Fibroblast of skin of abdomen (primary cell): ENCODE results near the gene CHKA.

Experiments
- DNase-seq: peaks from one replicate; pipeline ENCODE4 v3.0.0-alpha.2; 2013

CHKA gene

DNA sequence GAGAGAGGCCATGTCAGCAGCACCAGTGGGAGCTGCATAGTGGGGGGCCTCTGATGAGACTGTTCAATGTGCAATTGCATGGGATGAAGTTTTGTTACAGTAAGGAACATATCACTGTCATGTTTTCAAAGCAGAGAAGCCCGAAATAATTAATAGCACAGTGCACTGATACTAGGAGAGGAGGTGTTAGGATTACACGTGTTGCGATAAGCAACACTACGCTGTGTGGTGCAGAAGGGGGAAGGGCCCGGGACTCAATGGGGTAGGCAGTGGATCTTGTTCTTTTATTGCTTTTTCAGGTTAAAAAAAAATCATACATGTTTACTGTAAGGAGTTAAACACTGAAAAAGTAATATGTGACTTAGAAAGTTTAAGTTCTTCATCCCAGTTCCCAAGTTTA lies 53.2 kb downstream of the CHKA start:
- no peak for DNase-seq

DNA sequence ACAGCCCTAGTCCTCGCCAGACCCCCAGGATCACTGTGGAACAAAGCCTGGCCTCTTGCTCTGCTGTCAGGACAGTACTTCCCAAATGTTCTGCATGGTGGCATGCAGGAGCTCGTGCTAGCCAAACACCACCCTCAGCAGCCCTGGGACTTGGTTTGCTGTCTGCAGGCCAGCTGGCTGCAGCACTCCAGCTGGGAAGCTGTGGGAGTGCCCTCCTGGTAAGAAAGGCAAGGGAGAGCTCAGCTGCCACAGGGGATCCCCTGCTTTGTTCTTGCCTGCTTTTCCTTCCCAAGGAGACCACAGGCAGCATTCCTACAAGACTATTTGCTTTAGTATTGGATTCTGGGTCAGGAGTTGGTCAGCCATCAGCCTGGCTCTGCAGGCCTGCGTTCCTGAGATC lies 54.4 kb downstream of the CHKA start:
- no peak for DNase-seq

DNA sequence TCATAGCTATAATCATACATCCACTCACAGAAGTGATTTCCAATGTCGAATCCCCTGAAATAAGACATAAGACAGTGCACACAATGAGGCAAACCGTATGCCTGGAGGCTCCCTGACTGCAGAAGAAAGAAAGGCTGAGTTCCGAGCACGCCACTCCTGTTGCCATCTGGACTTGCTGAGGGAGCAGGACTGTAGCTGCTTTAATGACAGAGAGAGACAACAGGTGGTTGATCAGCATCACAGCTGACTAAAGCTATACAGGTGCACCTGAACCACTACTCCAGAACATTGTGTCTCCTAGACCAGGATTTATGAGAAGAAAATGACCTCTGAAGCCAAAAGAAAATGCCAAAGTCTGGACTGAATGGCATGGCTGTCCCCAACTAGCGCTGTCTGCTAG lies 55.3 kb downstream of the CHKA start:
- no peak for DNase-seq

- no peak for DNase-seq
Measured at GRCh38 chr11:68064926-68065325, 56.3 kb downstream of the CHKA start.

DNA sequence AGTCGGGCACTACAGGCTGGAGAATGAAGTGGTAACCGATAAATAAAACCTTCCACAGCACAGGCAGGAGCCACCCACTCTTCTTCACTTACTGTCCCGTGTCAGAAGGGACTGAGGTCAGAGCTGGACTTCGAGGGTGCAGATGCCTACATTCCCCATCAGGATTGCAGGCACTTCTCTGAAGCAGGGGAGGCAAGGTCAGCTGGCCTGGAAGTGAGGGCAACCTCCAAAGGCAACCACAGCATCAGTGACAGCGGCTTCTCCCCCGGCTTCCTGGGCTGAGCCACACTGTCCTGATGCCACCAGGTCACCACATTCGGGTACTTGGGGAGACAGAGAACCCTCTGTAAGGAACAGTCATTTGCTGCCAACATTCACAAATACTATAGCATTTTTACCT lies 59.7 kb downstream of the CHKA start:
- no peak for DNase-seq

GRCh38 chr11:68057807-68058206 lies 63.4 kb downstream of the CHKA start:
- DNase-seq, result no peak

DNA sequence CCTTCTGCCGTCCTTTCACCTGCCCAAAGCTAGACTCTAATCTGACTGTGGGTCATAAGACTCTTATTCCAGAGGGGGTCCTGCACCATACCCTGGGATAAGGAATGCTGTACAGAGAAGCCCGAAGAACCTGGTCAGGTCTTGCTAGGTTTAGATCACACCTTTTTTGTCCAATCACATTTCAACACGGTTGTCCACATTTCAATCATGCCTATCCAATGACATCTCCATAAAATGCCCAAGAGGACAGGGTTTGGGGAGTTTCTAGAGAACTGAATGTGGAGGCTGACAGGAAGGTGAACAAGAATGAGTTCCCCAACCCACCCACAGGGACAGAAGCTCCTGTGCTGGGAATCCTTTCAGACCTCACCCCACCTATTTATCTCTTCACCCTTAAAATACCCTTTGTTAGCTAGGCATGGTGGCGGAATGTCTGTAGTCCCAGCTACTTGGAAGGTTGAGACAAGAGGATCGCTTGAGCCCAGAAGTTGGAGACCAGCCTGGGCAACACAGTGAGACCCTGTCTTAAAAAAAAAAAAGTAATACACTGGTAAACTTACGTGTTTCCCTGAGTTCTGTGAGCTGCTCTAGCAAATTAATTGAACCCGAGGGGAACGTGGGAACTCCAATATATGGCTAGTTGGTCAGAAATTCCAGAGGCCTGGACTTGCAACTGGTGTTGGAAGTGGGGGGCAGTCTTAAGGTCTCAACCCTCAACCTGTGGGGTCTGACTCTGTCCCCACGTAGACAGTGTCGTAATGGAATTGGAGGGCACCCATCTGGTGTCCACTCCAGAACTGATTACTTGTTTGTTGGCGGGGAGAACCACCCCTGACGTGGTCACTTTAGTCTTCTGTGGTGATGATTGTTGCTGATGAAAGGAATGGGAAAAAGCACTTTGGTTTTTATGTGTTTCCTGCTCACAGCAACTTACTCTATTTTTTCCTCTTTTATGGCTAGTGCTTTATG lies 64.6 kb downstream of the CHKA start:
- no peak for DNase-seq

GRCh38 chr11:68053981-68054812 lies 67.0 kb downstream of the CHKA start:
- no peak for DNase-seq

GRCh38 chr11:68053117-68053516 lies 68.1 kb downstream of the CHKA start:
- DNase-seq, result no peak

- DNase-seq, result no peak
Measured at GRCh38 chr11:68052137-68052873, 68.9 kb downstream of the CHKA start.

- no peak for DNase-seq
Measured at GRCh38 chr11:68051191-68052136, 69.7 kb downstream of the CHKA start.

- no peak for DNase-seq
Measured at GRCh38 chr11:68050371-68050841, 70.8 kb downstream of the CHKA start.

DNA sequence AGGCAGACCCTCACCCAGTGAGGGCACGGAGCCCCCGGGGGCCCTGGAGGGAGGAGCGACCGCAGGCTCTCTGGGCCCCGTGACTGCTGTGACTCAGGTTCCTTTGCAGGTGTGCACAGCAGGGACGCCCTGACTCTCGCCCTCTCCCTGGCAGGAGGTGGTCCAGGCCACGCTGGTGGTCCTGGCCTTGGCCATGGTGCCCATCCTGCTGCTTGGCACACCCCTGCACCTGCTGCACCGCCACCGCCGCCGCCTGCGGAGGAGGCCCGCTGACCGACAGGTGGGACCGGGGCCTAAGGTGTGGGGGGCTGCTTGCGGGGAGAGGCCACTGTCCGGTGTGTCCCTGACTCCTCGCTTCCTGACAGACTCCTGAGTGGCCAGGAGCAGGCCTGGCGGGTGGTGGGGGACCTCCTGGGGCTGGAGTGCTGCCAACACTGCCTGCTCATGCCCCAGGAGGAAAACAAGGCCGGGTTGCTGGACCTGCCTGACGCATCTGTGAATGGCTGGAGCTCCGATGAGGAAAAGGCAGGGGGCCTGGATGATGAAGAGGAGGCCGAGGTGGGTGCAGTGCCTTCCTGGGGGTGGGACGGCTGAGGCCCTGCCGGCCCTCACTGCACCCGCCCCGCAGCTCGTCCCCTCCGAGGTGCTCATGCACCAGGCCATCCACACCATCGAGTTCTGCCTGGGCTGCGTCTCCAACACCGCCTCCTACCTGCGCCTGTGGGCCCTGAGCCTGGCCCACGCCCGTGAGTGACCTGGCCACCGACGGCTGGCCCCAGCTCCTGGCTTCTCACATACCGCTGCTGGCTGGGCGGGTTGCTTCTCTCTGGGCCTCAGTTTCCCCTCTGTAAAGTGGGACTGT lies 71.4 kb downstream of the CHKA start:
- DNase-seq, result no peak

- DNase-seq, result no peak
Measured at GRCh38 chr11:68048681-68049508, 72.3 kb downstream of the CHKA start.

- no peak for DNase-seq
Measured at GRCh38 chr11:68047437-68048290, 73.5 kb downstream of the CHKA start.

GRCh38 chr11:68044898-68045351 lies 76.3 kb downstream of the CHKA start:
- DNase-seq, result no peak

DNA sequence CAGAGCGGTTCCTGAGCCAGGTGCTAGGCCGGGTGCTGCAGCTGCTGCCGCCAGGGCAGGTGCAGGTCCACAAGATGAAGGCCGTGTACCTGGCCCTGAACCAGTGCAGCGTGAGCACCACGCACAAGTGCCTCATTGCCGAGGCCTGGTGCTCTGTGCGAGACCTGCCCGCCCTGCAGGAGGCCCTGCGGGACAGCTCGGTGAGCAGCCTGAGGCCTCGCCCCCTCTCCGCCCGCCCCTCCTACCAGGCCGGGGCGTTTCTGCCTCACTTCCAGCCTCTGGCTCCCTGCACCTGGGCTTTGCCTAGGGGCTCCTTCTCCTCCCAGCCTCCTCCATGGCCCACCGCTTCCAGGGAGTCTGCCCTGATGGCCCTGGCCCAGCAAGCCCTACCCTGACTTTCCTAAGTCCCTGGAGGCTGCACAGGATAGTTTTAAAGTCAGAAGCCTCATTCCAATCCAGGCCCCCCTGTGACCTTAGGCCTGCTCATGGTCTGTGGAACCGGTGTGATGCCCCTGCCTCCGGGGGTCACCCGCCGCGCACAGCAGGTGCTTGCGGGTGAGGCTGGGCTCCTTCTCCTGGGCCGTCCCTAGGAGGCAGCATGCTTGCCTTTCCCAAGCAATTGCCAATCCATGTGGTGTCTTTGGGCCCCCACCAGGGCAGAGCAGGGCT lies 76.9 kb downstream of the CHKA start:
- DNase-seq, result no peak
